GM12878 (cell line): ENCODE measurements around the gene H19. TPM values are rescaled to one million over a fixed set of nuclear protein-coding genes. Genes with fewer than 3 reads are reported as not detected.
A peak's percentile ranks its signal among the peaks of the same experiment; 100 is the strongest.

ENCODE experiments used
- ATAC-seq: fragments of 200-7000 bp; cut with Tn5 transposase; 3 replicates; pipeline ENCODE4 v1.9.1; 2020; ENCODE audit warnings: mild to moderate bottlenecking, moderate library complexity
- BruUV-seq: library from RNA; stranded (reverse); fragments of 400-500 nt; replicated peaks from 2 replicates; lab custom pipeline; 2021; lab: Mats Ljungman, UMichigan
- CTCF ChIA-PET: fragments of 300-600 bp; sonication (Branson Sonifier 250); formaldehyde crosslinking; extraction: SDS; loops from one replicate; lab custom pipeline; 2021; ENCODE audit warnings: inconsistent platforms; lab: Yijun Ruan, JAX
- POLR2A ChIA-PET: fragments of 350-600 bp; formaldehyde crosslinking; extraction: SDS; loops from one replicate; lab custom pipeline; 2021; ENCODE audit warnings: inconsistent platforms; lab: Charles Lee
- RAD21 ChIA-PET: fragments of 300-600 bp; sonication (Branson Sonifier 250); formaldehyde crosslinking; loops from one replicate; lab custom pipeline; 2023; ENCODE audit warnings: antibody characterized with exemption; ENCODE audit not compliant: unreplicated experiment; lab: Charles Lee
- SMC1A ChIA-PET: fragments of 300-600 bp; sonication (Branson Sonifier 250); formaldehyde crosslinking; loops from one replicate; lab custom pipeline; 2023; ENCODE audit not compliant: unreplicated experiment, uncharacterized antibody; lab: Charles Lee
- DNase-seq: peaks from one replicate; pipeline ENCODE4 v3.0.0-alpha.2; 2011; ENCODE audit warnings: low read depth, low spot score
- FAIRE-seq: peaks from 3 replicates; lab custom pipeline; 2011; peaks lifted over from hg19 to GRCh38; lab: Jason Lieb, UNC
- H2AFZ ChIP-seq: 2 replicates; pipeline ENCODE4 v1.6.0; 2011; ENCODE audit warnings: low read depth, low read length, control low read depth; ENCODE audit not compliant: control insufficient read depth
- H3K27ac ChIP-seq: 2 replicates; pipeline ENCODE4 v1.5.1; 2011; ENCODE audit warnings: control low read depth; ENCODE audit not compliant: control insufficient read depth, insufficient read depth
- H3K27me3 ChIP-seq, 2 experiments: replicated peaks in 1 of 2; 2 replicates each; pipeline versions ENCODE4 v1.6.0 to v1.6.1; 2011; ENCODE audit warnings: low read length in 1 of 2; ENCODE audit not compliant: control insufficient read depth in 2 of 2, insufficient read depth in 2 of 2
- H3K36me3 ChIP-seq, 2 experiments: 2 replicates each; pipeline ENCODE4 v1.5.1; 2011; ENCODE audit warnings: low read length in 1 of 2; ENCODE audit not compliant: control insufficient read depth in 2 of 2, insufficient read depth in 2 of 2
- H3K4me1 ChIP-seq: 2 replicates; pipeline ENCODE4 v1.6.1; 2011; ENCODE audit warnings: mild to moderate bottlenecking, low read length, moderate library complexity, mixed read lengths; ENCODE audit not compliant: control insufficient read depth, insufficient read depth
- H3K4me2 ChIP-seq: 2 replicates; pipeline ENCODE4 v1.6.0; 2011; ENCODE audit warnings: control low read depth; ENCODE audit not compliant: control insufficient read depth, insufficient read depth
- H3K4me3 ChIP-seq: fragments of 200-600 bp; sonication (generic); 2 replicates; pipeline ENCODE4 v1.5.1; 2016
- H3K79me2 ChIP-seq: 2 replicates; pipeline ENCODE4 v1.6.0; 2011; ENCODE audit warnings: low read length; ENCODE audit not compliant: control insufficient read depth, insufficient read depth
- H3K9ac ChIP-seq: 2 replicates; pipeline ENCODE4 v1.8.0; 2011; ENCODE audit warnings: low read length, control low read depth, mixed read lengths; ENCODE audit not compliant: control insufficient read depth, insufficient read depth
- H3K9me3 ChIP-seq: replicated peaks from 3 replicates; pipeline ENCODE4 v1.5.1; 2011; ENCODE audit warnings: mild to moderate bottlenecking, low read length; ENCODE audit not compliant: control insufficient read depth, insufficient read depth
- H4K20me1 ChIP-seq: 2 replicates; pipeline ENCODE4 v1.6.0; 2011; ENCODE audit not compliant: control insufficient read depth, insufficient read depth
- ATF7 ChIP-seq: fragments of 450-650 bp; IDR thresholded peaks from 2 replicates; pipeline ENCODE4 v1.6.1; 2016; ENCODE audit warnings: low read depth, mild to moderate bottlenecking
- CBX3 ChIP-seq: fragments of 200-600 bp; sonication (generic); IDR thresholded peaks from 2 replicates; pipeline ENCODE4 v1.6.1; 2016; ENCODE audit warnings: low read depth, borderline replicate concordance
- CBX5 ChIP-seq: sonication (generic); IDR thresholded peaks from 2 replicates; pipeline ENCODE4 v1.6.1; 2016; ENCODE audit warnings: low read depth, moderate library complexity, mild to moderate bottlenecking, inconsistent platforms
- GABPA ChIP-seq: IDR thresholded peaks from 2 replicates; pipeline ENCODE4 v1.6.1; 2014; ENCODE audit warnings: antibody characterized with exemption, low read depth, mild to moderate bottlenecking, inconsistent platforms
- HDAC6 ChIP-seq: fragments of 200-600 bp; sonication (generic); IDR thresholded peaks from one replicate; pipeline ENCODE4 v1.8.0; 2017; ENCODE audit warnings: antibody characterized with exemption; ENCODE audit not compliant: unreplicated experiment
- IRF4 ChIP-seq: IDR thresholded peaks from 2 replicates; pipeline ENCODE4 v1.6.1; 2011; ENCODE audit warnings: low read depth, low read length
- JUNB ChIP-seq: IDR thresholded peaks from 2 replicates; pipeline ENCODE4 v1.6.1; 2016; ENCODE audit warnings: antibody characterized with exemption, mild to moderate bottlenecking
- KDM1A ChIP-seq: fragments of 200-600 bp; sonication (generic); IDR thresholded peaks from 2 replicates; pipeline ENCODE4 v1.6.1; 2016; ENCODE audit warnings: borderline replicate concordance
- MTA2 ChIP-seq: fragments of 450-650 bp; IDR thresholded peaks from 2 replicates; pipeline ENCODE4 v1.6.1; 2016; ENCODE audit warnings: low read depth, mild to moderate bottlenecking, moderate library complexity
- MXI1 ChIP-seq: fragments of 150-350 bp; IDR thresholded peaks from 2 replicates; pipeline ENCODE4 v1.6.1; 2011; ENCODE audit warnings: low read depth, mild to moderate bottlenecking, inconsistent platforms, low read length, improper control_type of control experiment
- RAD21 ChIP-seq: IDR thresholded peaks from 2 replicates; pipeline ENCODE4 v1.6.1; 2011; ENCODE audit warnings: mild to moderate bottlenecking, low read depth, low read length, moderate library complexity; ENCODE audit not compliant: insufficient read depth
- STAT1 ChIP-seq: fragments of 450-650 bp; conservative IDR thresholded peaks from 2 replicates; pipeline ENCODE4 v1.6.1; 2014; ENCODE audit warnings: antibody characterized with exemption, mild to moderate bottlenecking
- SUZ12 ChIP-seq: fragments of 200-600 bp; sonication (generic); IDR thresholded peaks from one replicate; pipeline ENCODE4 v1.6.1; 2018; ENCODE audit warnings: antibody characterized with exemption, mild to moderate bottlenecking; ENCODE audit not compliant: unreplicated experiment
- ZNF274 ChIP-seq: IDR thresholded peaks from one replicate; pipeline ENCODE4 v1.8.0; 2011; ENCODE audit not compliant: insufficient read length, insufficient read depth
- ZNF384 ChIP-seq: IDR thresholded peaks from 2 replicates; pipeline ENCODE4 v1.6.1; 2012; ENCODE audit warnings: low read depth, mild to moderate bottlenecking, low read length, improper control_type of control experiment, borderline replicate concordance
- WGBS: methylation state at CpG from one replicate; pipeline ENCODE4 v1.1.6; 2016; ENCODE audit warnings: low lambda C conversion rate; ENCODE audit not compliant: insufficient replicate concordance, insufficient coverage; ENCODE audit errors: missing lambda C conversion rate; 5-methylcytosine and 5-hydroxymethylcytosine counted together
- in situ Hi-C: fragments of 300-500 bp; cut with MboI; formaldehyde crosslinking; loops from 9 replicates; pipeline ENCODE4 v1.14.3; 2018; ENCODE audit warnings: mixed read lengths
- intact Hi-C: fragments of 100-400 bp; cut with micrococcal nuclease; formaldehyde crosslinking; loops from one replicate; pipeline ENCODE4 v1.14.2; 2022; ENCODE audit not compliant: unreplicated experiment
- polyA plus RNA-seq, 11 experiments: library from polyadenylated mRNA; depleted of rRNA in 4 of 11; unstranded in 6 of 11; stranded (reverse) in 5 of 11; fragments of >200 nt; fragmentation: Nextera tagmentation in 4 of 11; fragmentation: Illumina TruSeq in 1 of 11; extraction: Ambion mirVana in 4 of 11; extraction: Trizol in 1 of 11; gene quantifications; 1 replicate in 1 of 11; 2 replicates in 10 of 11; pipeline versions ENCODE4 v1.2.1 to v1.2.3, GENCODE V29; 2011 to 2016; ENCODE audit warnings: inconsistent platforms in 2 of 11, missing spikeins in 2 of 11, low read depth in 1 of 11
- total RNA-seq, 4 experiments: library from RNA; depleted of rRNA in 3 of 4; stranded (reverse); fragments of >200 nt in 3 of 4; fragmentation: Illumina TruSeq in 1 of 4; extraction: Trizol in 1 of 4; gene quantifications; 2 replicates each; pipeline versions ENCODE4 v1.2.1 to v1.2.3, GENCODE V29; 2013 to 2021
- TF ChIP-seq, protein P1 (sequence below): IDR thresholded peaks from 2 replicates; pipeline ENCODE4 v1.6.1; 2012; ENCODE audit warnings: mild to moderate bottlenecking, low read depth, low read length

H19 gene
- total and polyA plus RNA-seq, 10 of the 15 experiments (the other 5 are each of a cell fraction or from before 2014, with no cell fraction given): 0.04 to 1.2 (median 0.31) TPM; not detected in 6

DNA sequence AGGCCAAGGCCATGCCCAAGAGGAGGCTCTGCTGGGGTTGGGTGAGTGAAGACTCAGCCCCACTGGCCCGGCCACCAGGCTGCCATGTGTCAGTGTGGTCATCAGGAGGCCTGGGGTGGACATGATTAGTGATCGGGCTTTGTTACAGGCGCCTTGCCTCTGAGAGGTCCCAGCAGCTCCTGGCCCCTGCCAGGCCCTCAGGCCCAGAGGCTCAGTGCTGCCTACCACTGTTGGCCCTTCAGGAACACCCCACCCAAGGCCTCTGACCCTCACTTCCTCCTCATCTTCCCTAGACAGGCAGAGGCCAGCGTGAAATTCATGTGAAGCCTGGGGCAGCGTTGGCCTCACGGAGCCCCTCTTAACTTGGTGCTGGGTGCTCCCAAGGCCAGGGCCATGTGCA lies 48.3 kb downstream of the H19 start:
- Histone ChIP-seq H3K27ac (no peak overlapping the region), H3K9ac (no peak overlapping the region), H3K4me2 (no peak overlapping the region), H2AFZ (no peak overlapping the region), H3K9me3 (no peaks in the 10 kb centered on the region), H3K36me3 (no peaks in the 10 kb centered on the region), H3K27me3 (no peaks in the 10 kb centered on the region), H3K4me3 (no peak overlapping the region), H4K20me1 (no peaks in the 10 kb centered on the region), H3K79me2 (no peaks in the 10 kb centered on the region), H3K4me1 (no peaks in the 10 kb centered on the region)
- ChIA-PET SMC1A (interaction anchor here (1.7 kb wide), 1 partner anchor 99 kb away, joined by 5 read pairs; no protein-coding TSS in a partner anchor), CTCF (interaction anchor here (1.0 to 1.7 kb wide), 3 partner anchors 46 to 297 kb away, joined by 4 to 5 read pairs (median 5); no protein-coding TSS in a partner anchor), RAD21 (interaction anchor here (1.8 kb wide), 1 partner anchor 117 kb away, joined by 3 read pairs; no protein-coding TSS in a partner anchor), POLR2A (no interaction called here)
- TF ChIP-seq ATF7 (no peak), ZNF384 (no peak)
- FAIRE-seq (no peak), DNase-seq (no peak), ATAC-seq (no peak)
- intact Hi-C loops: no loop called here
- in situ Hi-C loops: no loop called here
- no CpG with 5 or more reads among the region's 6 CpGs for WGBS
- no TSS peak for BruUV-seq

DNA sequence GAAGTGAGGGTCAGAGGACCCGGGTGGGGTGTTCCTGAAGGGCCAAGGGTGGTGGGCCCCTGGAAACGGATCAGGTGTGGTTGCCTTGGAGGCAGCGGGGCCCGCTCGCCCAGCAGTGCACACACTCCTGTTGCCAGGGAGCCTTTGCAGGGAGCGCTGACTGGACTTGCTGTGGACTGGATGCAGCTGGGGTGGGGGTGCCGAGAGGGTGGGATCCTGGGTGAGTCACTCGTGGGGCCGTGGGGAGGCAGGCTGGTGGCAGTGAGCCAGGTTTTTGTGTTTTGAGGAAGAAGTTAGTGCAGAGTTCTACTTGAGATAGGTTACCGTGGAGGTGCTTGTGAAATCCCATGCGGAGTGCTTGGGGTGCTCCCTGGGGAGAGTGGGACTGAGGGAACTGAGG lies 49.3 kb downstream of the H19 start:
- SMC1A ChIA-PET: interaction anchor here (0.6 to 1.7 kb wide), 2 partner anchors 60 to 98 kb away, joined by 3 to 5 read pairs; no protein-coding TSS in a partner anchor
- no peak for FAIRE-seq
- TF ChIP-seq ZNF274: no peak
- no peak for TF ChIP-seq CBX3
- TF ChIP-seq MXI1: no peak
- no peak for TF ChIP-seq SUZ12
- TF ChIP-seq IRF4: no peak
- TF ChIP-seq, protein P1, sequence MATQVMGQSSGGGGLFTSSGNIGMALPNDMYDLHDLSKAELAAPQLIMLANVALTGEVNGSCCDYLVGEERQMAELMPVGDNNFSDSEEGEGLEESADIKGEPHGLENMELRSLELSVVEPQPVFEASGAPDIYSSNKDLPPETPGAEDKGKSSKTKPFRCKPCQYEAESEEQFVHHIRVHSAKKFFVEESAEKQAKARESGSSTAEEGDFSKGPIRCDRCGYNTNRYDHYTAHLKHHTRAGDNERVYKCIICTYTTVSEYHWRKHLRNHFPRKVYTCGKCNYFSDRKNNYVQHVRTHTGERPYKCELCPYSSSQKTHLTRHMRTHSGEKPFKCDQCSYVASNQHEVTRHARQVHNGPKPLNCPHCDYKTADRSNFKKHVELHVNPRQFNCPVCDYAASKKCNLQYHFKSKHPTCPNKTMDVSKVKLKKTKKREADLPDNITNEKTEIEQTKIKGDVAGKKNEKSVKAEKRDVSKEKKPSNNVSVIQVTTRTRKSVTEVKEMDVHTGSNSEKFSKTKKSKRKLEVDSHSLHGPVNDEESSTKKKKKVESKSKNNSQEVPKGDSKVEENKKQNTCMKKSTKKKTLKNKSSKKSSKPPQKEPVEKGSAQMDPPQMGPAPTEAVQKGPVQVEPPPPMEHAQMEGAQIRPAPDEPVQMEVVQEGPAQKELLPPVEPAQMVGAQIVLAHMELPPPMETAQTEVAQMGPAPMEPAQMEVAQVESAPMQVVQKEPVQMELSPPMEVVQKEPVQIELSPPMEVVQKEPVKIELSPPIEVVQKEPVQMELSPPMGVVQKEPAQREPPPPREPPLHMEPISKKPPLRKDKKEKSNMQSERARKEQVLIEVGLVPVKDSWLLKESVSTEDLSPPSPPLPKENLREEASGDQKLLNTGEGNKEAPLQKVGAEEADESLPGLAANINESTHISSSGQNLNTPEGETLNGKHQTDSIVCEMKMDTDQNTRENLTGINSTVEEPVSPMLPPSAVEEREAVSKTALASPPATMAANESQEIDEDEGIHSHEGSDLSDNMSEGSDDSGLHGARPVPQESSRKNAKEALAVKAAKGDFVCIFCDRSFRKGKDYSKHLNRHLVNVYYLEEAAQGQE: no peak
- TF ChIP-seq GABPA: no peak
- TF ChIP-seq HDAC6: no peak
- no peak for TF ChIP-seq CBX5
- TF ChIP-seq RAD21: no peak
- TF ChIP-seq KDM1A: no peak
- no peak for TF ChIP-seq MTA2
- TF ChIP-seq JUNB: no peak
- TF ChIP-seq STAT1: no peak

More for the DNA sequence above, 49.3 kb downstream of the H19 start:
- in situ Hi-C loops: no loop called here
- Histone ChIP-seq H3K4me2 (no peak overlapping the region), H3K79me2 (no peaks in the 10 kb centered on the region), H3K27me3 (no peaks in the 10 kb centered on the region), H3K4me3 (no peak overlapping the region), H3K9me3 (no peaks in the 10 kb centered on the region), H3K4me1 (no peaks in the 10 kb centered on the region), H2AFZ (no peak overlapping the region), H3K9ac (no peak overlapping the region), H4K20me1 (no peaks in the 10 kb centered on the region), H3K27ac (no peak overlapping the region), H3K36me3 (no peaks in the 10 kb centered on the region)
- CTCF ChIA-PET: interaction anchor here (1.0 to 1.7 kb wide), 5 partner anchors 46 to 296 kb away, joined by 3 to 5 read pairs (median 4); no protein-coding TSS in a partner anchor
- ATAC-seq (peak; percentile 48), DNase-seq (no peak)
- POLR2A ChIA-PET: interaction anchor here (0.6 kb wide), 1 partner anchor 98 kb away, joined by 3 read pairs; no protein-coding TSS in a partner anchor
- intact Hi-C loops: no loop called here
- RAD21 ChIA-PET: interaction anchor here (0.6 to 1.1 kb wide), 3 partner anchors 66 to 204 kb away, joined by 3 to 4 read pairs (median 3); no protein-coding TSS in a partner anchor
- BruUV-seq: no TSS peak
- WGBS: no CpG with 5 or more reads among the region's 11 CpGs
